Osteoblast (primary cell): ENCODE results near the gene SMG1. TPM values are rescaled to one million over a fixed set of nuclear protein-coding genes. Genes with fewer than 3 reads are reported as not detected.
"Not testable (repeated sequence)": the region's sequence is repeated elsewhere in the genome, so short reads cannot be mapped to it uniquely, and the experiment has no call there.

Experiments used
- DNase-seq: peaks from one replicate; pipeline ENCODE4 v3.0.0; 2011; ENCODE audit warnings: low spot score, mixed read lengths; ENCODE audit not compliant: insufficient read length; ENCODE audit errors: missing footprints
- H2AFZ ChIP-seq: 2 replicates; pipeline ENCODE4 v1.6.0; 2011; ENCODE audit warnings: mild to moderate bottlenecking, low read length
- H3K27ac ChIP-seq: 2 replicates; pipeline ENCODE4 v1.5.1; 2011; ENCODE audit warnings: mild to moderate bottlenecking, low read depth, low read length, moderate library complexity
- H3K27me3 ChIP-seq: 2 replicates; pipeline ENCODE4 v1.6.0; 2012; ENCODE audit warnings: mild to moderate bottlenecking, control low read depth, inconsistent platforms, low read length, moderate library complexity; ENCODE audit not compliant: insufficient read depth
- H3K36me3 ChIP-seq: 2 replicates; pipeline ENCODE4 v1.5.1; 2011; ENCODE audit warnings: mild to moderate bottlenecking, low read length, control low read depth, moderate library complexity; ENCODE audit not compliant: insufficient read depth
- H3K4me1 ChIP-seq: 2 replicates; pipeline ENCODE4 v1.5.1; 2011; ENCODE audit warnings: mild to moderate bottlenecking, low read length, control low read depth, moderate library complexity; ENCODE audit not compliant: insufficient read depth
- H3K4me2 ChIP-seq: 2 replicates; pipeline ENCODE4 v1.6.0; 2011; ENCODE audit warnings: mild to moderate bottlenecking, low read length; ENCODE audit not compliant: insufficient read depth
- H3K4me3 ChIP-seq: fragments of 200-600 bp; sonication (generic); 3 replicates; pipeline ENCODE4 v1.5.1; 2012; ENCODE audit warnings: mild to moderate bottlenecking, low read length, inconsistent platforms; ENCODE audit not compliant: insufficient read depth
- H3K79me2 ChIP-seq: 2 replicates; pipeline ENCODE4 v1.6.0; 2012; ENCODE audit warnings: mild to moderate bottlenecking, low read length, control low read depth, inconsistent platforms; ENCODE audit not compliant: insufficient read depth
- H3K9me3 ChIP-seq: 2 replicates; pipeline ENCODE4 v1.5.1; 2011; ENCODE audit warnings: low read depth, low read length, control low read depth
- H4K20me1 ChIP-seq: 2 replicates; pipeline ENCODE4 v1.6.0; 2012; ENCODE audit warnings: mild to moderate bottlenecking, low read length, control low read depth; ENCODE audit not compliant: insufficient read depth
- total RNA-seq: library from RNA; depleted of rRNA; stranded (reverse); fragments of >200 nt; gene quantifications from 2 replicates; pipeline ENCODE4 v1.2.3, GENCODE V29; 2012
- TF ChIP-seq, protein P1 (sequence below): IDR thresholded peaks from 2 replicates; pipeline ENCODE4 v1.5.1; 2011; ENCODE audit warnings: mild to moderate bottlenecking, low read depth, low read length, moderate library complexity; ENCODE audit errors: extremely low read depth

SMG1 gene
- total RNA-seq = 99.6 and 101 TPM in 2 replicates

DNA sequence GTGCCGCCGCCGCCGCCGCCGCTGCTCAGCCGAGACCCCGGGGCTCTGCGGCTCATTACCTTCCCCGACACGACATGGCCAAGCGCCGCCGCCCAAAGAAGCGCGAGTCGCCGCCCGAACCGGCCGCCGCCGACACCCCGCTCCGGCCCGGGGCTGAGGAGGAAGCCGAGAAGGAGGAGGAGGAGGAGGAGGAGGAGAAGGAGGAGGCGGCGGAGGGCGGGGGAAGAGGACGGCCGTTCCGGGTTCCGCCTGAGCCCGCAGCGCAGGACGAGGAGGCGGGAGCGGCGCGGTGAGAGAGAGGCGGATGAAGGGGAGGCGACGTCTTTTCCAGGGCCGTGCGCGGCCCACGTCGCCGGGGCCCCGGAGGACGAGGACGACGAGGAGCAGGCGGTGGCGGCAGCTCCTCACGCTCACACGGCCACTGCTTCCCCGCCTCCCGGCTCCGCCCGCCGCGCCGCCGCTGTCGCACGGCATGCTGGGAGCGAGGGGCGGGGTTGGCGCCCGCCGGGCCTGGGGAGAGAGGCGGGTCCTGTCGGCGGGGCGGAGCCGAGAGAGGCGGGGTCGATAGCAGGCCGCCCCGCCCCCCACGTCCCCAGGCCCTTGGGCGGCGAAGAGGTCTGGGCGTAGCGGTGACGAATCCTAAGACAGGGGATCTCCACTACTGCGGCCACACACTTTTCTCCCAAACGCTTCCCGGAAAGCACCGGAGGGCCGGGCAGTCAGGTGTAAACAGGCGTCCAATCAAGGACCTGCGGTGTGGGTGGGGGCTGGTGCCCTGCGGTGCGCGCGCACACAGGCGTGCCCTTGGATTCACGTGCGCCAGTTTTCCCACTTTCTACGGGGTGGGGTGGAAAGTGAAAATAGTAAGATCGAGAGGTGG, at the start of gene SMG1:
Gene SMG1 (minus strand): TSS at position 423 of the 880 bp plus-strand sequence. CDS start 367 bp downstream, at position 56.
- peak; percentile 94 for DNase-seq
- H3K4me2 ChIP-seq = peak within 1 kb of the TSS; percentile 92
- not testable (repeated sequence) for H3K27me3 ChIP-seq, H3K9me3 ChIP-seq, H4K20me1 ChIP-seq, H3K4me1 ChIP-seq, H3K36me3 ChIP-seq
- H3K4me3 ChIP-seq = peak within 1 kb of the TSS; percentile 82
- H3K79me2 ChIP-seq = peaks cover 41% of the 10 kb centered on the region
- peak within 1 kb of the TSS; percentile 61 for H3K27ac ChIP-seq
- H2AFZ ChIP-seq = peak within 1 kb of the TSS; percentile 89

DNA sequence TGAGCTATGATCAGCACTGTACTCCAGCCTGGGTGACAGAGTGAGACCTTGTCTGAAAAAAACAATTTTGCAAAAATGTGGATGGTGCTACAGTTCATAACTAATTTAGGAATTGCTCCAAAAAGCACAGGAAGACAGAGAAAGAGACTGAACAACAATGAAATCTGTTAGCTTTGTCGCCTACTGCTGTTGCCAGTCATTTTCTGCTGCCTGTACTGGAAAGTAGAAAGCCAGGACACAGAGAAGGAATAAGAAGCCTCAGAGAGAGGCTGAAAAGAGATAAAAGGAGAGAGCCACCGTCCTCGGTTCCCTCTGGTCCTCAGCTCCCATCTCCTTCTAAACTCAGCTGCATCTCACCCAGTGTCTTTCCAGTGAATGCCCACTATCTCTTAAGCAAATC, 48.9 kb upstream of the SMG1 start:
- Histone ChIP-seq H3K4me3 (no peak overlapping the region), H3K9me3 (no peaks in the 10 kb centered on the region), H2AFZ (no peak overlapping the region), H3K27me3 (peaks cover 22% of the 10 kb centered on the region), H3K27ac (no peak overlapping the region), H3K4me2 (no peak overlapping the region), H3K36me3 (no peaks in the 10 kb centered on the region), H3K79me2 (no peaks in the 10 kb centered on the region), H3K4me1 (no peaks in the 10 kb centered on the region), H4K20me1 (no peaks in the 10 kb centered on the region)
- TF ChIP-seq, protein P1, sequence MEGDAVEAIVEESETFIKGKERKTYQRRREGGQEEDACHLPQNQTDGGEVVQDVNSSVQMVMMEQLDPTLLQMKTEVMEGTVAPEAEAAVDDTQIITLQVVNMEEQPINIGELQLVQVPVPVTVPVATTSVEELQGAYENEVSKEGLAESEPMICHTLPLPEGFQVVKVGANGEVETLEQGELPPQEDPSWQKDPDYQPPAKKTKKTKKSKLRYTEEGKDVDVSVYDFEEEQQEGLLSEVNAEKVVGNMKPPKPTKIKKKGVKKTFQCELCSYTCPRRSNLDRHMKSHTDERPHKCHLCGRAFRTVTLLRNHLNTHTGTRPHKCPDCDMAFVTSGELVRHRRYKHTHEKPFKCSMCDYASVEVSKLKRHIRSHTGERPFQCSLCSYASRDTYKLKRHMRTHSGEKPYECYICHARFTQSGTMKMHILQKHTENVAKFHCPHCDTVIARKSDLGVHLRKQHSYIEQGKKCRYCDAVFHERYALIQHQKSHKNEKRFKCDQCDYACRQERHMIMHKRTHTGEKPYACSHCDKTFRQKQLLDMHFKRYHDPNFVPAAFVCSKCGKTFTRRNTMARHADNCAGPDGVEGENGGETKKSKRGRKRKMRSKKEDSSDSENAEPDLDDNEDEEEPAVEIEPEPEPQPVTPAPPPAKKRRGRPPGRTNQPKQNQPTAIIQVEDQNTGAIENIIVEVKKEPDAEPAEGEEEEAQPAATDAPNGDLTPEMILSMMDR = no peak
- no peak for DNase-seq

DNA sequence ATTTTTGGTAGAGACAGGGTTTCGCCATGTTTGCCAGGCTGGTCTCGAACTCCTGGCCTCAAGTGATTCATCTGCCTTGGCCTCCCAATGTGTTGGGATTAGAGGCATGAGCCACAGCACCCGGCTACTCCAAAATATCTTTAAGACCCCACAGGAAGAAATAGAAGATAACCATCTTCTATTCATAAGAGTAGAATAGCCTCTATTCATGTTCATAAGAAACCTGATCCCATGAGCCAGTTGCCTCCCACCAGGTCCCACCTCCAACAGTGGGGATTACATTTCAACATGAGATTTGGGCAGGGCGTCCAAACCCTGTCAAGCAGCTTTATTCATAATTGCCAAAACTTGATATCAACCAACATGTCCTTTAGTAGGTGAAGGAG, 43.6 kb upstream of the SMG1 start:
- H3K79me2 ChIP-seq = no peaks in the 10 kb centered on the region
- no peaks in the 10 kb centered on the region for H3K36me3 ChIP-seq
- peaks cover 3% of the 10 kb centered on the region for H3K27me3 ChIP-seq
- no peak overlapping the region for H3K4me2 ChIP-seq
- H4K20me1 ChIP-seq = no peaks in the 10 kb centered on the region
- H3K4me1 ChIP-seq = peaks cover 4% of the 10 kb centered on the region
- DNase-seq = no peak
- TF ChIP-seq, protein P1 = no peak
- no peak overlapping the region for H3K27ac ChIP-seq
- no peak overlapping the region for H3K4me3 ChIP-seq
- no peak overlapping the region for H2AFZ ChIP-seq
- no peaks in the 10 kb centered on the region for H3K9me3 ChIP-seq

DNA sequence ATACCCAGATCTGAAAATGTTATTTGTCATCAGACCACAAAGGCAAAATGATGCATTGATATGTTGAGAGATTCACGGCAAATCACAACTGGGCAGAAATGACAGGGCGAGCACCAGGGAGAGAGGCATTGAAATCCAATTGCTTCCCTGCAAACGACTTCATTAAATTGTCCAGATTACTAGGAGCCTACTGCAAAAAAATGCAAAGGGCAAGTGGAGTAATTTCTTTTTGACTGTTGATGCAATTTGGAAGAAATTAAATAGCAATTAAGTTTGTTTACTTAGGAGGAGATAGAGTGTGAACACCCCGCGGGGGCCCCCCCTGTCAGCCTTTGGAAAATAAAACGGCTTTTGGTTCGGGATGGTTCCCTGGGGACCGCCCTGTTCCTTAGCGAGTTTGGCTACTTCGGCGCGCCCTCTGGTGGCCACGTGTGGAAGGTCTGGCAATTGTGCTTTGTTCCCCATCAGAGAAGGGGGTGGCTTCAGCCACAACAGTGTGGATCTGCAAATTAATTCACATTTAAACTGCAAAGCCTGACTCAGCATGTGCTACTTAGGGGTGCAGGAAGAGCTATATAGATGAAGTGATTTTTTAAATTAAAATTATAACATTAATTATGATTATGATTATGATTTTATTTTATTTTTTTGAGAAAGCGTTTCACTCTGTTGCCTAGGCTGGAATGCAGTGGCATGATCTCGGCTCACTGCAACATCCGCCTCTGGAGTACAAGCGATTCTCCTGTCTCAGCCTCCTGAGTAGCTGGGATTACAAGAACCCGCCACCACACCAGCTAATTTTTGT, 43.0 kb upstream of the SMG1 start:
- no peaks in the 10 kb centered on the region for H3K27me3 ChIP-seq
- peaks cover 4% of the 10 kb centered on the region for H3K4me1 ChIP-seq
- H3K79me2 ChIP-seq = no peaks in the 10 kb centered on the region
- H4K20me1 ChIP-seq = no peaks in the 10 kb centered on the region
- DNase-seq = peak; percentile 92
- peak overlapping the region; percentile 90 for H3K4me2 ChIP-seq
- H3K36me3 ChIP-seq = no peaks in the 10 kb centered on the region
- H2AFZ ChIP-seq = peak overlapping the region; percentile 3
- peak overlapping the region; percentile 73 for H3K4me3 ChIP-seq
- no peaks in the 10 kb centered on the region for H3K9me3 ChIP-seq
- no peak overlapping the region for H3K27ac ChIP-seq
- TF ChIP-seq, protein P1 = peak; percentile 93
